Nasal cavity respiratory epithelium epithelial cell of viscerocranial mucosa (primary cell): ENCODE measurements around the gene CD24. TPM values are rescaled to one million over a fixed set of nuclear protein-coding genes. Genes with fewer than 3 reads are reported as not detected.

Experiments
- total RNA-seq: library from RNA; depleted of rRNA; stranded (reverse); fragments of >200 nt; gene quantifications from 2 replicates; pipeline ENCODE4 v1.2.3, GENCODE V29; 2014

CD24 gene, protein sequence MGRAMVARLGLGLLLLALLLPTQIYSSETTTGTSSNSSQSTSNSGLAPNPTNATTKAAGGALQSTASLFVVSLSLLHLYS
- total RNA-seq = 877 and 1,120 TPM in 2 replicates

DNA sequence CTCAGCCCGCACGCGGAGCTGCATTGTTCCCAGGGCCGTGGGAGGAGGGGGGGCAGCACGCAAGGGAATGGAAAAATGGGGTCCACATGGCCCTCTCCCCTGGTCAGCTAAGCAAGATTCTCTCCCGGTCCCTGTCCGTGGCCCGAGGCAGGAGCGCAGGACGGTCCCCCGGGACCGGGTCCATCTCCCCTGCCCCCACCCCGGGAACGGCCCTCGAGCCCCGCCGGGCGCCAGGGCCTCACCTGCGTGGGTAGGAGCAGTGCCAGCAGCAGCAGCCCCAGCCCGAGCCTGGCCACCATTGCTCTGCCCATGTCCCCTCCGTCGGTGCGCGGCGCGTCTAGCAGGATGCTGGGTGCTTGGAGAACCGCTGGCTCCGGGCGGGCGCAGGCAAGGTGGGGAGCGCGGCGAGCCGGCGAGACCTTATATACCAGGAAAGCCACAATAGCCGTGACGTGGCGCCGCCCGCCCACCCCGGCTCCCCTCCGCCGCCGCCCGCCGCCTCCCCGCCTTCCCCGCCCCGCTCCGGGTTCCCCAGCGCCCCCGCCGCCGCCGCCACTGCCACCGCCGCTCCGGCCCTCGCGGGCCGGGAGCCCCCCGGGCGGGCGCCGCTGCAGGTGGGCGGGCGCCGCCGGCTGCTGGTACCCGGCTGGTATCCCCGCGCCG, at the start of gene CD24:
TSS of gene CD24 (minus strand) at position 394 of the 663 bp plus-strand sequence. CDS start at position 311, 83 bp downstream.

Other genes with a start within 250 kb of the CD24 start
- 13.0 and 17.7 TPM in 2 replicates for gene MTRES1, start 53.5 kb upstream of the CD24 start, total RNA-seq
- 5.1 and 11.2 TPM in 2 replicates for gene BEND3, start 140.8 kb upstream of the CD24 start, total RNA-seq